Caco-2 (cell line): Measurements from ENCODE around the gene OR5H6. TPM values are rescaled to one million over a fixed set of nuclear protein-coding genes. Genes with fewer than 3 reads are reported as not detected.

Experiments used
- BruUV-seq: library from RNA; stranded (reverse); fragments of 400-500 nt; replicated peaks from 2 replicates; lab custom pipeline; 2021; lab: Mats Ljungman, UMichigan
- CTCF ChIA-PET: fragments of 300-600 bp; sonication (Branson Sonifier 250); formaldehyde crosslinking; loops from one replicate; lab custom pipeline; 2022; ENCODE audit warnings: antibody characterized with exemption; lab: Charles Lee
- POLR2A ChIA-PET: fragments of 300-600 bp; sonication (Branson Sonifier 250); formaldehyde crosslinking; loops from one replicate; lab custom pipeline; 2022; ENCODE audit warnings: antibody characterized with exemption; lab: Charles Lee
- DNase-seq, 2 experiments: peaks; one replicate each; pipeline versions ENCODE4 v3.0.0 to v3.0.0-alpha.2; 2020 to 2022
- H3K27me3 ChIP-seq: replicated peaks from 2 replicates; pipeline ENCODE4 v1.6.0; 2011; ENCODE audit warnings: low read length; ENCODE audit not compliant: control insufficient read depth, insufficient read depth
- H3K36me3 ChIP-seq: 2 replicates; pipeline ENCODE4 v1.5.1; 2011; ENCODE audit warnings: low read length; ENCODE audit not compliant: control insufficient read depth, insufficient read depth
- H3K4me1 ChIP-seq: fragments of 250-450 bp; sonication (Bioruptor Pico); 2 replicates; pipeline ENCODE4 v1.5.1; 2020; ENCODE audit warnings: mild to moderate bottlenecking
- H3K4me3 ChIP-seq: 2 replicates; pipeline ENCODE4 v1.5.1; 2011; ENCODE audit warnings: low read depth, mild to moderate bottlenecking, control low read depth, low read length
- H3K9me3 ChIP-seq: fragments of 250-450 bp; sonication (Bioruptor Pico); 2 replicates; pipeline ENCODE4 v1.5.1; 2020; ENCODE audit warnings: mild to moderate bottlenecking, moderate library complexity
- H3K27ac Mint-ChIP-seq: one replicate; pipeline ENCODE4 v1.8.0; 2022; ENCODE audit warnings: mixed read lengths; ENCODE audit not compliant: unreplicated experiment
- H3K27me3 Mint-ChIP-seq: one replicate; pipeline ENCODE4 v1.8.0; 2022; ENCODE audit warnings: mixed read lengths; ENCODE audit not compliant: insufficient read depth, unreplicated experiment
- H3K36me3 Mint-ChIP-seq: one replicate; pipeline ENCODE4 v1.8.0; 2022; ENCODE audit warnings: mild to moderate bottlenecking, mixed read lengths; ENCODE audit not compliant: insufficient read depth, unreplicated experiment
- H3K4me1 Mint-ChIP-seq: one replicate; pipeline ENCODE4 v1.8.0; 2022; ENCODE audit warnings: low read depth, mixed read lengths; ENCODE audit not compliant: unreplicated experiment
- H3K4me3 Mint-ChIP-seq: one replicate; pipeline ENCODE4 v1.8.0; 2022; ENCODE audit warnings: mild to moderate bottlenecking, moderate library complexity, mixed read lengths; ENCODE audit not compliant: unreplicated experiment
- H3K9me3 Mint-ChIP-seq: one replicate; pipeline ENCODE4 v1.8.0; 2022; ENCODE audit warnings: mixed read lengths; ENCODE audit not compliant: unreplicated experiment
- intact Hi-C: fragments of 100-400 bp; cut with micrococcal nuclease; formaldehyde crosslinking; loops from one replicate; pipeline ENCODE4 v1.10.0; 2022; ENCODE audit not compliant: unreplicated experiment
- total RNA-seq: library from RNA; stranded (reverse); gene quantifications from 2 replicates; pipeline ENCODE4 v1.2.3, GENCODE V29; 2022
- TF ChIP-seq, protein P1 (sequence below), 2 experiments: fragments of 200-600 bp in 1 of 2; IDR thresholded peaks; 1 replicate in 1 of 2; 2 replicates in 1 of 2; pipeline versions ENCODE4 v1.5.1 to v1.8.0; 2011 to 2022; ENCODE audit warnings: antibody characterized with exemption in 1 of 2, control low read depth in 1 of 2, inconsistent platforms in 1 of 2, low read depth in 1 of 2, low read length in 1 of 2, mild to moderate bottlenecking in 1 of 2, moderate library complexity in 1 of 2; ENCODE audit not compliant: insufficient read depth in 1 of 2, severe bottlenecking in 1 of 2, unreplicated experiment in 1 of 2

Gene OR5H6
- total RNA-seq, 1 experiment from 2014 or later = not detected

DNA sequence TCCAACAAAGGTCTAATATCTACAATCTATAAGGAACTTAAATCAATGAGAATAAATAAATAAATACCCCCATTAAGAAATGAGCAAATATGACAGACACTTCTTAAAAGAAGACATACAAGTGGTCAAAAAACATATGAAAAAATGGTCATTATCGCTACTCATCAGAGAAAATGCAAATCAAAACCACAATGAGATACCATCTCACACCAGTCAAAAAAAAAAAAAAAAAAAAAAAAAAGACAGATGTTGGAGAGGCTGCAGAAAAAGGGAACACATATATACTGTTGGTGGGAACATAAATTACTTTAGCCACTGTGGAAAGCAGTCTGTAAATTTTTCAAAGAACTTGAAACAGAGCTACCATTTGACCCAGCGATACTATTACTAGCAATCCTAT is 31.6 kb upstream of the OR5H6 start:
- no peaks in the 10 kb centered on the region for H3K36me3 Mint-ChIP-seq
- Histone ChIP-seq H3K27me3 (no peaks in the 10 kb centered on the region), H3K9me3 (no peaks in the 10 kb centered on the region), H3K4me1 (no peaks in the 10 kb centered on the region), H3K36me3 (no peaks in the 10 kb centered on the region), H3K4me3 (no peak overlapping the region)
- no peaks in the 10 kb centered on the region for H3K9me3 Mint-ChIP-seq
- ChIA-PET CTCF (no interaction called here), POLR2A (no interaction called here)
- no peaks in the 10 kb centered on the region for H3K27me3 Mint-ChIP-seq
- intact Hi-C loops = no loop called here
- no TSS peak for BruUV-seq
- DNase-seq = no peak
- TF ChIP-seq, protein P1, sequence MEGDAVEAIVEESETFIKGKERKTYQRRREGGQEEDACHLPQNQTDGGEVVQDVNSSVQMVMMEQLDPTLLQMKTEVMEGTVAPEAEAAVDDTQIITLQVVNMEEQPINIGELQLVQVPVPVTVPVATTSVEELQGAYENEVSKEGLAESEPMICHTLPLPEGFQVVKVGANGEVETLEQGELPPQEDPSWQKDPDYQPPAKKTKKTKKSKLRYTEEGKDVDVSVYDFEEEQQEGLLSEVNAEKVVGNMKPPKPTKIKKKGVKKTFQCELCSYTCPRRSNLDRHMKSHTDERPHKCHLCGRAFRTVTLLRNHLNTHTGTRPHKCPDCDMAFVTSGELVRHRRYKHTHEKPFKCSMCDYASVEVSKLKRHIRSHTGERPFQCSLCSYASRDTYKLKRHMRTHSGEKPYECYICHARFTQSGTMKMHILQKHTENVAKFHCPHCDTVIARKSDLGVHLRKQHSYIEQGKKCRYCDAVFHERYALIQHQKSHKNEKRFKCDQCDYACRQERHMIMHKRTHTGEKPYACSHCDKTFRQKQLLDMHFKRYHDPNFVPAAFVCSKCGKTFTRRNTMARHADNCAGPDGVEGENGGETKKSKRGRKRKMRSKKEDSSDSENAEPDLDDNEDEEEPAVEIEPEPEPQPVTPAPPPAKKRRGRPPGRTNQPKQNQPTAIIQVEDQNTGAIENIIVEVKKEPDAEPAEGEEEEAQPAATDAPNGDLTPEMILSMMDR (IDR thresholded peaks at IDR 0.05; ENCODE audit: insufficient read depth in 1 of 2, low read depth in 1 of 2, low read length in 1 of 2, severe bottlenecking in 1 of 2, unreplicated experiment in 1 of 2) = no peak
- no peak overlapping the region for H3K4me3 Mint-ChIP-seq
- no peak overlapping the region for H3K27ac Mint-ChIP-seq
- no peaks in the 10 kb centered on the region for H3K4me1 Mint-ChIP-seq

DNA sequence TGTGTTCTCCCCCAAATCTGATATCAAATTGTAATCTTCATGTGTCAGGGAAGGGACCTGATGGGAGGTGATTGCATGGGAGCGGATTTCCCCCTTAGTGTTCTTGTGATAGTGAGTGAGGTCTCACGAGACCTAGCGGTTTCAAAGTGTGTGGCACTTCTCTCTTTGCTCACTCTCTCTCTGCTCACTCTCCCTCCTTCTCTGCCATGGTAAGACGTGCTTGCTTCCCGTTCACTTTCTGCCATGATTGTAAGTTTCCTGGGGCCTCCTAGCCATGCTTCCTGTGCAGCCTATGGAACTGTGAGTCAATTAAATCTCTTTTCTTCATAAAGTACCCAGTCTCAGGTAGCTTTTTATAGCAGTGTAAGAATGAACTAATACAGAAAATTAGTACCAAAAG is 30.6 kb upstream of the OR5H6 start:
- H3K27me3 Mint-ChIP-seq = no peaks in the 10 kb centered on the region
- intact Hi-C loops = no loop called here
- POLR2A ChIA-PET = no interaction called here

DNA sequence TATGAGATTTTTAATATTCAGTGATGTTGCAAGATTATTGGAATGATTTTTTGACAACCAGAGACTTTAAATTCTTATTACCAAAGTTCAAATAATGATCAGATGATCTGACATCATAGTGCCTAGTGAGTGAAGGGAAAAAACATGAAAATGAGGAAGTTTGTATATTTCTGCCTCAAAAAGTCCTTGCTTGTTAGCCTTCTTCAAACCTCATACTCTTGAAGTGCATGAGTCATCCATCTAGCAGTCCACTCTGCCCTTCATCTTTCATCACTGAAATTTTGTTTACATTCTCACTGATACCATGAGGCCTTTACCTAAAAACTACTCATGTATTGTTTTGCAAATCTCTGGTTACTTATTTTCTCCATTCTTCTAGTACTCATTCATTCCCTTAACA is 23.9 kb upstream of the OR5H6 start:
- Histone ChIP-seq H3K36me3 (no peaks in the 10 kb centered on the region), H3K9me3 (no peaks in the 10 kb centered on the region), H3K4me3 (no peak overlapping the region), H3K4me1 (no peaks in the 10 kb centered on the region), H3K27me3 (no peaks in the 10 kb centered on the region)
- Mint-ChIP-seq H3K27me3 (no peaks in the 10 kb centered on the region), H3K36me3 (no peaks in the 10 kb centered on the region), H3K9me3 (peaks cover 9% of the 10 kb centered on the region), H3K4me3 (no peak overlapping the region), H3K4me1 (no peaks in the 10 kb centered on the region), H3K27ac (no peak overlapping the region)
- ChIA-PET CTCF (no interaction called here), POLR2A (no interaction called here)
- no TSS peak for BruUV-seq
- TF ChIP-seq, protein P1 (IDR thresholded peaks at IDR 0.05; ENCODE audit: insufficient read depth in 1 of 2, low read depth in 1 of 2, low read length in 1 of 2, severe bottlenecking in 1 of 2, unreplicated experiment in 1 of 2) = no peak
- intact Hi-C loops = loop anchor here (10.0 kb wide), 1 partner anchor 85 kb away; no protein-coding TSS in a partner anchor
- no peak for DNase-seq

More for the DNA sequence above, 30.6 kb upstream of the OR5H6 start:
- H3K27ac Mint-ChIP-seq = no peak overlapping the region
- no peaks in the 10 kb centered on the region for H3K27me3 ChIP-seq
- no peak for DNase-seq
- no peaks in the 10 kb centered on the region for H3K9me3 ChIP-seq
- TF ChIP-seq, protein P1 (IDR thresholded peaks at IDR 0.05; ENCODE audit: insufficient read depth in 1 of 2, low read depth in 1 of 2, low read length in 1 of 2, severe bottlenecking in 1 of 2, unreplicated experiment in 1 of 2) = no peak
- H3K36me3 Mint-ChIP-seq = no peaks in the 10 kb centered on the region
- no peaks in the 10 kb centered on the region for H3K4me1 ChIP-seq
- H3K36me3 ChIP-seq = no peaks in the 10 kb centered on the region
- CTCF ChIA-PET = no interaction called here
- no peaks in the 10 kb centered on the region for H3K9me3 Mint-ChIP-seq
- no peak overlapping the region for H3K4me3 Mint-ChIP-seq
- BruUV-seq = no TSS peak
- no peaks in the 10 kb centered on the region for H3K4me1 Mint-ChIP-seq
- H3K4me3 ChIP-seq = no peak overlapping the region
